Measurements from ENCODE around the gene CYP27C1. TPM values are rescaled to one million over a fixed set of nuclear protein-coding genes. Genes with fewer than 3 reads are reported as not detected.

The CYP27C1 gene
- total RNA-seq, 4 donors from 2014 or later, result 0.12 to 0.52 (median 0.28) TPM

DNA sequence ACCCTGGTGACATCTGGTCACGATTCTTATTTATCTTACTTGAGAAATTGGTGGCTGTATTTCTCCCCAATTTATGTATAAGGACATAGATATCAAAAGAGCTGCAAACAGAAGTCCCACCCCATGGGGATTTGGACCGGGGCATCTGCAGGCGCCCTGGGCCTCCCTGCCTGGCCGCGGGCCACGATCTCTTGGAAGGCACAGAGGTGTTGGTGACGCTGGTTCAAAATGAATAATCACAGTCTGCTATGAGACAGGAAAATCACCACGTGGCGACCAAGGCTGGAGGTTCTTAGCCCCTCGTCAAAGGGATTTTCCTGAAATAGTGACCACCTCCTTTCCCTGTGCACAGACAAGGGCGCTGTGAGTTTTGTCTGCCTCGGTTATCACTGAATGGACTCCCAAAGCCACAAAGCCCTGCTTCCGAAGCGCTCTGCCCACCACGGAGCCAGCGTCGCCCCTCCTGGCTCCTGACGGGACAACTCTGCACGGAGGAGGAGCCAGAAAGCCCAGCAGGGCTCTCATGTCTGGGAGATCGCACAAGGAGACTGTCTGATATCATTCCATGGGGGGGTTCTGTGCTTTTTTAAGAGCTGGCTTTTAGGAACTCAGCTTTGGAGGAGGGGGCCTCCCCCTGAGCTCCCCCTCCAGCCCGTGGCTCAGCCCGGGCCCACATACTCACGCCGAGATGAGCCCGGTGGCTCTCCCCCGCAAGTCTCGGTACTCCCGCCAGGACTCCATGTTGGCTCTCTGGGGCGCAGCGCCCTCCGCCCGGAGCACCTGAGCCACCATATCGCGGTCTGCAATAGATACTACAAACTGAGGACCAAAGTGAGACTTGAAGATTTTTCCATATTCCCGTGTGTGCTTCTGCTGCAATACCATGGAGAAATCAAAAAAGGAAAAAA is 14.6 kb downstream of the CYP27C1 start:
- TF ChIP-seq, protein P1, sequence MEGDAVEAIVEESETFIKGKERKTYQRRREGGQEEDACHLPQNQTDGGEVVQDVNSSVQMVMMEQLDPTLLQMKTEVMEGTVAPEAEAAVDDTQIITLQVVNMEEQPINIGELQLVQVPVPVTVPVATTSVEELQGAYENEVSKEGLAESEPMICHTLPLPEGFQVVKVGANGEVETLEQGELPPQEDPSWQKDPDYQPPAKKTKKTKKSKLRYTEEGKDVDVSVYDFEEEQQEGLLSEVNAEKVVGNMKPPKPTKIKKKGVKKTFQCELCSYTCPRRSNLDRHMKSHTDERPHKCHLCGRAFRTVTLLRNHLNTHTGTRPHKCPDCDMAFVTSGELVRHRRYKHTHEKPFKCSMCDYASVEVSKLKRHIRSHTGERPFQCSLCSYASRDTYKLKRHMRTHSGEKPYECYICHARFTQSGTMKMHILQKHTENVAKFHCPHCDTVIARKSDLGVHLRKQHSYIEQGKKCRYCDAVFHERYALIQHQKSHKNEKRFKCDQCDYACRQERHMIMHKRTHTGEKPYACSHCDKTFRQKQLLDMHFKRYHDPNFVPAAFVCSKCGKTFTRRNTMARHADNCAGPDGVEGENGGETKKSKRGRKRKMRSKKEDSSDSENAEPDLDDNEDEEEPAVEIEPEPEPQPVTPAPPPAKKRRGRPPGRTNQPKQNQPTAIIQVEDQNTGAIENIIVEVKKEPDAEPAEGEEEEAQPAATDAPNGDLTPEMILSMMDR (IDR thresholded peaks at IDR 0.05), result no peak
- no peak for TF ChIP-seq POLR2A (IDR thresholded peaks at IDR 0.05)
- no peak for TF ChIP-seq EP300 (IDR thresholded peaks at IDR 0.05)
- TF ChIP-seq POLR2AphosphoS5 (IDR thresholded peaks at IDR 0.05), result no peak
- no peak overlapping the region for H3K27ac ChIP-seq
- no peaks in the 10 kb centered on the region for H3K36me3 ChIP-seq
- peaks cover 8% of the 10 kb centered on the region for H3K27me3 ChIP-seq
- no peak for ATAC-seq
- WGBS, 2 donors (ENCODE audit: low coverage in 1 of 2), result 59 to 84% methylated on average over 6 to 19 of the region's 35 CpGs
- no peak overlapping the region for H3K4me3 ChIP-seq
- H3K4me1 ChIP-seq, result no peaks in the 10 kb centered on the region
- H3K9me3 ChIP-seq, result peaks cover 0 to 6% (median 0%) of the 10 kb centered on the region in 3 donors

DNA sequence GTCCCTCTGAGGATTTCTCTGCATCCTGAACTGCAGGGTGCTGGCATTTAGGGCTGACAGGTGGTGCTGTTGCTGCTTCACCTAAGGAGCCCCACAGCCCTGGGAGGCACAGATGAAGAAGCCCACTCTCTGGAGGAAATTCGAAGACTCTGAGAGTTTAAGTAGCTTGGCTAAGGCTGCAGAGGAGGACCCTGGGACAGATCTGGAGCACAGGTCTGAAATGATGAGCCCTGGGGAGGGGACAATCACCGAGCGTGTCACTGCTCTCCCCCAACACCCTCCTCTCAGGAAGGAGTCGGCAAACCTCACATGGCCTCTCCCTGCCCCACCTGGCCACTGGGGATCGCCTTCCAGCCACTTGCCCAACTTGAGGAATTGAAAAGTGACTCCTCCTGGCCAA is 18.6 kb downstream of the CYP27C1 start:
- no peak for ATAC-seq
- Histone ChIP-seq H3K27ac (no peak overlapping the region), H3K9me3 (no peaks in the 10 kb centered on the region), H3K4me3 (no peak overlapping the region), H3K36me3 (no peaks in the 10 kb centered on the region), H3K27me3 (peaks cover 8% of the 10 kb centered on the region), H3K4me1 (no peaks in the 10 kb centered on the region)
- 80% methylated on average over 3 of the region's 5 CpGs; no CpG with 5 or more reads in 1 of the 2 donors for WGBS, 2 donors (ENCODE audit: low coverage in 1 of 2)
- TF ChIP-seq POLR2A (IDR thresholded peaks at IDR 0.05) (no peak), EP300 (IDR thresholded peaks at IDR 0.05) (no peak), POLR2AphosphoS5 (IDR thresholded peaks at IDR 0.05) (no peak)

DNA sequence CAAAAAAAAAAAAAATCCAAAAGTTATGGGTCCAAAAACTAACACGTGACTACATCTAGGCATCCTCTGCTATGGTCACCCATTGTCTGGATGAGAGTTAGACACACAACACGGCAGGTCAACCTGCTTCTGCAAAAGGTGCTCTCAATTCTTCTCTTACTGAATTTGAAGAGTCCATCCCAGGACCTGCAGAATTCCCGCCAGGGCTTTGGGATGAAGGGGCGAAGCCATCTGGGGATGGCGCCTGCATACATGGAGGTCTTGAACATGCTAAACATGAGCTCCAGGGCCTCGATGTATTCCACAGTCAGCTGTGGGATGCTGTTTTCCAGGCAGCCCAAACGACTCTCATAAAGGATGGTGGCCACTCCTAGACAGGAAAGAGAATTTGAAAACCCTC is 19.1 kb downstream of the CYP27C1 start:
- Histone ChIP-seq H3K9me3 (no peaks in the 10 kb centered on the region), H3K4me1 (no peaks in the 10 kb centered on the region), H3K36me3 (no peaks in the 10 kb centered on the region), H3K4me3 (no peak overlapping the region), H3K27ac (no peak overlapping the region), H3K27me3 (peaks cover 8% of the 10 kb centered on the region)
- WGBS, 2 donors (ENCODE audit: low coverage in 1 of 2), result 79 to 88% methylated on average over 2 to 4 of the region's 7 CpGs
- no peak for TF ChIP-seq EP300 (IDR thresholded peaks at IDR 0.05)
- TF ChIP-seq, protein P1 (IDR thresholded peaks at IDR 0.05), result no peak
- no peak for TF ChIP-seq POLR2A (IDR thresholded peaks at IDR 0.05)
- TF ChIP-seq POLR2AphosphoS5 (IDR thresholded peaks at IDR 0.05), result no peak
- ATAC-seq, result no peak

DNA sequence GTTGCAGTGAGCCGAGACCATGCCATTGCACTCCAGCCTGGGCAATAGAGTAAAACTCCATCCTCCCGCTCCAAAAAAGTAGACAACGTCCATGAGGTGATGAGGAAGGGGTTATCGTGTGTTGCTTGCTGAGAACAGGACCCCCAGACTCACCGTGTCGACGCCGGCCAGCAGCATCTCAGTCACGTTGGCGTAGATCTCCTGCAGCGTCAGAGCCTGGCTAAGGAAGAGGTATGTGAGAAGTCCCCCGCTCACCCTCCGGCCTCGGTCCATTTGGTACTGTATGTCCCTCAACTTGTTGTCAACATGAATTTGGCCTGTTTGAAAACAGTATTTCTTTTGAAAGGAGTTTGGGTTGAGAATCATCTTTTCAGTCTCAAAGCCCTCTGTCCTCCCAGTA is 20.9 kb downstream of the CYP27C1 start:
- TF ChIP-seq, protein P1 (IDR thresholded peaks at IDR 0.05), result no peak
- TF ChIP-seq EP300 (IDR thresholded peaks at IDR 0.05) (no peak), POLR2A (IDR thresholded peaks at IDR 0.05) (no peak)
- peaks cover 0 to 5% (median 0%) of the 10 kb centered on the region in 3 donors for H3K4me1 ChIP-seq
- WGBS, 2 donors (ENCODE audit: low coverage in 1 of 2), result 47 to 93% methylated on average over 2 to 12 of the region's 14 CpGs
- ATAC-seq, result no peak
- H3K27me3 ChIP-seq, result no peaks in the 10 kb centered on the region
- no peaks in the 10 kb centered on the region for H3K36me3 ChIP-seq
- H3K27ac ChIP-seq, result no peak overlapping the region
- H3K9me3 ChIP-seq, result no peaks in the 10 kb centered on the region
- no peak overlapping the region for H3K4me3 ChIP-seq

DNA sequence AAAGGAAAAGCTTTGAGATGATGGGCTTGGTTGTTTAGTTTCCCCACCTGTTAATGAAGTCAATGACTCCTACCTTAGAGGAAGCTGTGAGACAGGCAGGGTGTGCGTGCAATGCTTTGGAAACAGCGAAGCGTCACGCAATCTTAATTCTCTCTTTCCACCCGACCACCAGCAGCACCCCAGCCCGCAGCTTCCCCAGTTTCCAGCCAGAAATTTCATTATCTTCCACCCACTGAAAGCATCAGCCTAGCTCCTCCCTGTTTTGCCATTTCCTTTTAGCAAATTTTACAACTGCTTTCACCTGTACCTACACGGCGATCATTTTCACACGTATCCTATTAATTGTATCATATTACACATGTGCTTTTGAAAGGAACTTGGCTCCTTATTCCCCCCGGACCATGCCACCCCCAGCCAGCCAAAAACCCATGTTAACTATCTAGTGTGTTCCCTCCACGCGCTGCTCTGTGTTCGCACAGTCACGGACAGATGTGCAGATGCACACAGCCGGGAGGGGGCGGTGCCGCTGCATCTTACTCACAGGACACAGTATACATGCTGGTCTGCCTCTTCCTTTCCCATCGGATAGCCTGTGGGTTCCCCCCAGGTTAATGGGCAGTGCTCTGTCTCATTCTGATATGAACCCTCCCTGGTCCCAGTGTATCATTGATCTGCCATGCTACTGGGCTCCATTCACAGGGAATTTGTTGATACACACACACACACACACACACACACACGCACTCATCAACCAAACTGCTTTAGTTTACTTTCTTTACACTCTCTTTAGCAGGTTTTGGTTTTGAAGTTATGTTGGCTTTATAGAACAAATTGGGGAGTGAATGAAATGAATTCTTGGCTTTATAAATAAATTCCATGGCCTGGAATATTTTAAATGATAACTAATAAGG is 22.4 kb downstream of the CYP27C1 start:
- Histone ChIP-seq H3K36me3 (no peaks in the 10 kb centered on the region), H3K9me3 (no peaks in the 10 kb centered on the region), H3K4me3 (no peak overlapping the region), H3K27me3 (no peaks in the 10 kb centered on the region), H3K4me1 (peaks cover 0 to 16% (median 5%) of the 10 kb centered on the region in 3 donors), H3K27ac (no peak overlapping the region)
- WGBS, 2 donors (ENCODE audit: low coverage in 1 of 2), result 51 to 57% methylated on average over 14 to 19 of the region's 19 CpGs
- no peak for TF ChIP-seq EP300 (IDR thresholded peaks at IDR 0.05)
- TF ChIP-seq, protein P1 (IDR thresholded peaks at IDR 0.05), result peak in 2 of 4 experiments; percentile 34 to 51
- peak; percentile 44 for ATAC-seq
